Prostate gland (tissue), 2 donors: ENCODE data around the gene PIGR. TPM values are rescaled to one million over a fixed set of nuclear protein-coding genes. Genes with fewer than 3 reads are reported as not detected.

Source experiments
- DNase-seq: peaks from one replicate; pipeline ENCODE4 v3.0.0-alpha.2; 2019; ENCODE audit warnings: low spot score
- H3K27ac ChIP-seq, 2 donors: fragments of 200-600 bp; sonication (generic); 2 replicates each; pipeline ENCODE4 v1.5.1; 2017 to 2019
- H3K27me3 ChIP-seq: fragments of 200-600 bp; sonication (generic); replicated peaks from 2 replicates; pipeline ENCODE4 v1.5.1; 2019; ENCODE audit not compliant: insufficient read depth
- H3K36me3 ChIP-seq, 2 donors: fragments of 200-600 bp; sonication (generic); 1 replicate in 1 of 2; 2 replicates in 1 of 2; pipeline versions ENCODE4 v1.5.1 to v1.8.1; 2017 to 2019
- H3K4me1 ChIP-seq: fragments of 200-600 bp; sonication (generic); replicated peaks from 2 replicates; pipeline ENCODE4 v1.5.1; 2019
- H3K4me3 ChIP-seq, 2 donors: fragments of 200-600 bp; sonication (generic); 2 replicates each; pipeline ENCODE4 v1.5.1; 2017 to 2019
- H3K9me3 ChIP-seq: fragments of 200-600 bp; sonication (generic); 2 replicates; pipeline ENCODE4 v1.5.1; 2017
- CTCF ChIP-seq, 4 experiments: fragments of 200-600 bp in 2 of 4; fragments of 450-650 bp in 2 of 4; sonication (generic) in 2 of 4; IDR thresholded peaks; 1 replicate in 3 of 4; 2 replicates in 1 of 4; pipeline ENCODE4 v1.5.1; 2016 to 2019; ENCODE audit warnings: antibody characterized with exemption in 4 of 4, mild to moderate bottlenecking in 2 of 4, moderate library complexity in 2 of 4
- POLR2A ChIP-seq: fragments of 450-650 bp; IDR thresholded peaks from one replicate; pipeline ENCODE4 v1.6.1; 2016; ENCODE audit warnings: antibody characterized with exemption, mild to moderate bottlenecking
- POLR2AphosphoS5 ChIP-seq: sonication (generic); formaldehyde crosslinking; IDR thresholded peaks from one replicate; pipeline ENCODE4 v1.6.1; 2017; ENCODE audit warnings: antibody characterized with exemption
- WGBS: methylation state at CpG from one replicate; pipeline ENCODE4 v1.1.5; 2018; 5-methylcytosine and 5-hydroxymethylcytosine counted together
- intact Hi-C: fragments of 100-400 bp; cut with DNase I; formaldehyde crosslinking; loops from one replicate; pipeline ENCODE4 v1.14.2; 2022
- total RNA-seq, 2 donors: library from RNA; depleted of rRNA; stranded (reverse); fragments of >200 nt; gene quantifications; one replicate each; pipeline ENCODE4 v1.1.0, GENCODE V29; 2016

The PIGR gene
- total RNA-seq, 2 donors from 2014 or later, result 1.9 to 91.7 TPM

GRCh38 chr1:206896261-206896660, 50.0 kb downstream of the PIGR start:
- H3K27me3 ChIP-seq, result no peaks in the 10 kb centered on the region

GRCh38 chr1:206895837-206896242, 50.4 kb downstream of the PIGR start:
- peak; percentile 54 for DNase-seq
- Histone ChIP-seq H3K4me3 (no peak overlapping the region), H3K27me3 (no peaks in the 10 kb centered on the region), H3K4me1 (no peaks in the 10 kb centered on the region), H3K9me3 (no peaks in the 10 kb centered on the region), H3K27ac (peak overlapping the region in 1 of 2 donors; percentile 41), H3K36me3 (no peaks in the 10 kb centered on the region)
- intact Hi-C loops, result no loop called here
- 10% methylated on average over 3 of the region's 3 CpGs for WGBS
- TF ChIP-seq POLR2A, result no peak
- TF ChIP-seq POLR2AphosphoS5, result peak; percentile 43

More at GRCh38 chr1:206896261-206896660, 50.0 kb downstream of the PIGR start:
- Histone ChIP-seq H3K4me1 (no peaks in the 10 kb centered on the region), H3K4me3 (no peak overlapping the region), H3K36me3 (no peaks in the 10 kb centered on the region), H3K9me3 (no peaks in the 10 kb centered on the region), H3K27ac (no peak overlapping the region)
- 75% methylated on average over 3 of the region's 3 CpGs for WGBS
- DNase-seq, result no peak
- intact Hi-C loops, result no loop called here
- TF ChIP-seq CTCF (IDR thresholded peaks at IDR 0.05), result no peak
- TF ChIP-seq POLR2AphosphoS5, result no peak
- no peak for TF ChIP-seq POLR2A

DNA sequence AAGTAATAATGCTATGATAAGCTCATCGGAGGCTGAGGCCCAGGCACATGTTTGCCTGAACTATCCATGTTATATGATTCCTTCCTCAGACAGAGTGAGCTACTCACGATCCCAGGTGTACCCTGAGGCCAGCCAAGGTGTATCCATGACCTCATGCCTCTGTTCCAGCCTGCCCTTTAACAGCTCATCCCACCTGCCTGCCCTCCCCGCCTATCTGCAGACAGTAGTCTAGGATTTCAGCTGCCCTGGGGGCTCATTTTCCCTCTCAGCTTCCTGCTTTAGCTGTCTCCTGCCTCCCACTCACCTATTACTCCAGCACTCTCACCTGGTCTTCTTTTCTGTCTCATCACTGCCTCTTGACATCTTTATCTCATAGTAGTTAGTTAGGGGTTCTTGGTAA, 50.9 kb downstream of the PIGR start:
- peak; percentile 21 for DNase-seq
- Histone ChIP-seq H3K9me3 (no peaks in the 10 kb centered on the region), H3K4me3 (no peak overlapping the region), H3K36me3 (no peaks in the 10 kb centered on the region), H3K27ac (peak overlapping the region in 1 of 2 donors; percentile 41), H3K4me1 (no peaks in the 10 kb centered on the region), H3K27me3 (no peaks in the 10 kb centered on the region)
- 40% methylated on average over 3 of the region's 3 CpGs for WGBS
- intact Hi-C loops, result no loop called here
- no peak for TF ChIP-seq CTCF (IDR thresholded peaks at IDR 0.05)
- no peak for TF ChIP-seq POLR2A
- no peak for TF ChIP-seq POLR2AphosphoS5

- DNase-seq, result no peak
- Histone ChIP-seq H3K27me3 (no peaks in the 10 kb centered on the region), H3K36me3 (no peaks in the 10 kb centered on the region), H3K4me3 (no peak overlapping the region), H3K4me1 (no peaks in the 10 kb centered on the region), H3K9me3 (no peaks in the 10 kb centered on the region), H3K27ac (no peak overlapping the region)
- intact Hi-C loops, result no loop called here
- WGBS, result 49% methylated on average over 2 of the region's 2 CpGs
- TF ChIP-seq POLR2A, result no peak
- no peak for TF ChIP-seq POLR2AphosphoS5
Observed at GRCh38 chr1:206893380-206893779, 52.9 kb downstream of the PIGR start.

DNA sequence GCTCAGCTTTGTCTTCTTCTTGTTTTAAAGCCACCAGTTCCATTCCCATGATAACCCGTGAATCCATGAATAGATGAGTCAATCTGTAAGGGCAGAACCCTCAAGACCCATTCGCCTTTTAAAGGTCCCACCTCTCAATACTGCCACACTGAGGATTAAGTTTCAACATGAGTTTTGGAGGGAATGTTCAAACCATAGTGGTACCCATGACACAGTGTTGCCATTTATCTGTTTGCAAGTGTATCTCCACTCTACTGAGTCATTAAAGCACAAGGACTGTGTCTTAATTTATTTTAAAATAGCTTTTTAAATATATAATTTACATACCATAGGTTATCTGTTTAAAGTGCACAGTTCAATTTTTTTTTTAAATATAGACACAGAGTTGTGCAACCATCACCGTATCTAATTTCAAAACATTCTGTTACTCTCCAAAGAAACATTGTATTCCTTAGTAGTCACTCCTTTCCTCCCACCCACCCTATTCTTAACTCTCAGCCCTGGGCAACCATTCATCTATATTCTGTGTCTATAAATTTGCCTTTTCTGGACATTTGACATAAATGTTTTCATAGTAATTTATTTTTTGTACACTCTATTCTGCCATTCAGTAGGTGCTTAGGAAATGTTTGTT, 53.8 kb downstream of the PIGR start:
- 88% methylated on average over 3 of the region's 3 CpGs for WGBS
- no peak overlapping the region for H3K4me3 ChIP-seq
- H3K9me3 ChIP-seq, result no peaks in the 10 kb centered on the region
- no peak for TF ChIP-seq POLR2AphosphoS5
- no peak for TF ChIP-seq POLR2A
- TF ChIP-seq CTCF (IDR thresholded peaks at IDR 0.05), result no peak
- no peaks in the 10 kb centered on the region for H3K27me3 ChIP-seq
- H3K4me1 ChIP-seq, result no peaks in the 10 kb centered on the region
- no peak overlapping the region for H3K27ac ChIP-seq
- no peaks in the 10 kb centered on the region for H3K36me3 ChIP-seq
- no peak for DNase-seq
- intact Hi-C loops, result no loop called here

- Histone ChIP-seq H3K4me3 (no peak overlapping the region), H3K27ac (no peak overlapping the region), H3K36me3 (no peaks in the 10 kb centered on the region), H3K4me1 (no peaks in the 10 kb centered on the region), H3K9me3 (no peaks in the 10 kb centered on the region), H3K27me3 (no peaks in the 10 kb centered on the region)
- intact Hi-C loops, result no loop called here
- WGBS, result 87% methylated on average over 1 of the region's 1 CpG
- no peak for DNase-seq
- TF ChIP-seq POLR2AphosphoS5 (no peak), CTCF (IDR thresholded peaks at IDR 0.05) (no peak), POLR2A (no peak)
Observed at GRCh38 chr1:206891412-206891811, 54.9 kb downstream of the PIGR start.
